CD4-positive, alpha-beta T cell (primary cell): ENCODE measurements around the gene RSRC1. TPM values are rescaled to one million over a fixed set of nuclear protein-coding genes. Genes with fewer than 3 reads are reported as not detected.

Experiments
- ATAC-seq: fragments of 200-7000 bp; cut with Tn5 transposase; one replicate; pipeline ENCODE4 v1.10.0; 2022; ENCODE audit warnings: mild to moderate bottlenecking; ENCODE audit not compliant: poor library complexity
- CTCF ChIA-PET: fragments of 350-600 bp; sonication (Branson Sonifier 250); formaldehyde crosslinking; loops from one replicate; lab custom pipeline; 2021; ENCODE audit warnings: antibody characterized with exemption, inconsistent platforms; lab: Charles Lee
- POLR2A ChIA-PET: fragments of 350-600 bp; sonication (Branson Sonifier 250); formaldehyde crosslinking; loops from one replicate; lab custom pipeline; 2021; ENCODE audit warnings: antibody characterized with exemption, inconsistent platforms; lab: Charles Lee
- DNase-seq, 14 experiments: peaks; one replicate each; pipeline ENCODE4 v3.0.0-alpha.2; 2013 to 2020; ENCODE audit warnings: mixed read lengths in 2 of 14
- H3K27ac ChIP-seq, 2 donors: one replicate each; pipeline versions ENCODE4 v1.5.1 to v1.7.0; 2013; ENCODE audit warnings: low read length in 2 of 2, low read depth in 1 of 2, mild to moderate bottlenecking in 1 of 2
- H3K27me3 ChIP-seq, 2 experiments: 1 replicate in 1 of 2; 2 replicates in 1 of 2; pipeline versions ENCODE4 v1.6.1 to v1.7.0; 2013; ENCODE audit warnings: low read length in 2 of 2, control low read depth in 1 of 2, mild to moderate bottlenecking in 1 of 2, moderate library complexity in 1 of 2; ENCODE audit not compliant: insufficient read depth in 2 of 2, control insufficient read depth in 1 of 2
- H3K36me3 ChIP-seq: one replicate; pipeline ENCODE4 v1.6.1; 2013; ENCODE audit warnings: low read length, control low read depth; ENCODE audit not compliant: insufficient read depth
- H3K4me1 ChIP-seq: one replicate; pipeline ENCODE4 v1.6.1; 2013; ENCODE audit warnings: low read length, control low read depth; ENCODE audit not compliant: insufficient read depth
- H3K4me3 ChIP-seq: one replicate; pipeline ENCODE4 v1.5.1; 2013; ENCODE audit warnings: mild to moderate bottlenecking, low read length, moderate library complexity
- H3K9me3 ChIP-seq, 2 experiments: 1 replicate in 1 of 2; 2 replicates in 1 of 2; pipeline versions ENCODE4 v1.6.1 to v1.7.0; 2013; ENCODE audit warnings: low read length in 2 of 2, mild to moderate bottlenecking in 2 of 2, control low read depth in 1 of 2, moderate library complexity in 1 of 2; ENCODE audit not compliant: control insufficient read depth in 1 of 2, insufficient read depth in 1 of 2
- H3K27ac Mint-ChIP-seq: one replicate; pipeline ENCODE4 v1.8.0; 2020; ENCODE audit warnings: mixed read lengths
- H3K27me3 Mint-ChIP-seq: one replicate; pipeline ENCODE4 v1.8.0; 2021; ENCODE audit warnings: mixed read lengths
- H3K36me3 Mint-ChIP-seq: one replicate; pipeline ENCODE4 v1.8.0; 2021; ENCODE audit warnings: low read depth, mixed read lengths
- H3K4me1 Mint-ChIP-seq: one replicate; pipeline ENCODE4 v1.8.0; 2021; ENCODE audit warnings: low read depth, mixed read lengths
- H3K4me3 Mint-ChIP-seq: one replicate; pipeline ENCODE4 v1.8.0; 2020; ENCODE audit warnings: mild to moderate bottlenecking, mixed read lengths
- H3K9me3 Mint-ChIP-seq: one replicate; pipeline ENCODE4 v1.8.0; 2020; ENCODE audit warnings: mixed read lengths
- intact Hi-C, 2 experiments: fragments of 100-400 bp; cut with DNase I in 1 of 2; cut with micrococcal nuclease in 1 of 2; formaldehyde crosslinking; loops; one replicate each; pipeline versions ENCODE4 v1.15.1 to v1.9.0; 2023 to 2025; cut with DNase I, micrococcal nuclease
- total RNA-seq, 174 experiments: library from RNA in 2 of 174; stranded (reverse) in 2 of 174; gene quantifications; one replicate each; pipeline ENCODE4 v1.2.3 and lab custom pipeline; 2021 to 2026
- TF ChIP-seq, protein P1 (sequence below): fragments of 200-600 bp; IDR thresholded peaks from one replicate; pipeline ENCODE4 v1.8.0; 2022; ENCODE audit warnings: antibody characterized with exemption, mild to moderate bottlenecking

Gene RSRC1
- total RNA-seq, 2 experiments from 2014 or later: 22.3 to 24.6 TPM

DNA sequence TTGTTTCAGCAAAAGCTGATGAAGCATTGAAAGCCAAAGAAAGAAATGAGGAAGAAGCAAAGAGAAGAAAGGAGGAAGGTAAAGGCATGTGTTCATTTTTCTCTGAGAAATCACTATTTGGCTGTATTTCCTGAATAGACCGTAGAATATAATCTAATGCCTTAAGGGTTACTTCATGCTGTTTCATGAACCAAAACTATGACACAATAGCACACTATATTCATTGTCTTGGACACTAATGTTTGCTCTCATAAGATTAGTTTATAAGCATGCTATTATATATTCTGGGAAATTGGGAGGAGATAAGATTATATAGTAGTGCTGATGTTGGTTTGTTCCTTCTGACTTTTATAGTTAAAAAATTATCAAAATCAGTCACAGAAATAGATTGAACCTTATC is 351.0 kb downstream of the RSRC1 start:
- no peak for DNase-seq
- Histone ChIP-seq H3K27me3 (no peaks in the 10 kb centered on the region), H3K9me3 (no peaks in the 10 kb centered on the region), H3K4me1 (no peaks in the 10 kb centered on the region), H3K36me3 (no peaks in the 10 kb centered on the region), H3K4me3 (no peak overlapping the region), H3K27ac (no peak overlapping the region)
- POLR2A ChIA-PET: no interaction called here
- H3K4me1 Mint-ChIP-seq: no peaks in the 10 kb centered on the region
- H3K36me3 Mint-ChIP-seq: no peaks in the 10 kb centered on the region
- CTCF ChIA-PET: no interaction called here
- intact Hi-C loops: no loop called here
- H3K4me3 Mint-ChIP-seq: no peak overlapping the region
- H3K9me3 Mint-ChIP-seq: no peaks in the 10 kb centered on the region
- no peak for ATAC-seq
- TF ChIP-seq, protein P1, sequence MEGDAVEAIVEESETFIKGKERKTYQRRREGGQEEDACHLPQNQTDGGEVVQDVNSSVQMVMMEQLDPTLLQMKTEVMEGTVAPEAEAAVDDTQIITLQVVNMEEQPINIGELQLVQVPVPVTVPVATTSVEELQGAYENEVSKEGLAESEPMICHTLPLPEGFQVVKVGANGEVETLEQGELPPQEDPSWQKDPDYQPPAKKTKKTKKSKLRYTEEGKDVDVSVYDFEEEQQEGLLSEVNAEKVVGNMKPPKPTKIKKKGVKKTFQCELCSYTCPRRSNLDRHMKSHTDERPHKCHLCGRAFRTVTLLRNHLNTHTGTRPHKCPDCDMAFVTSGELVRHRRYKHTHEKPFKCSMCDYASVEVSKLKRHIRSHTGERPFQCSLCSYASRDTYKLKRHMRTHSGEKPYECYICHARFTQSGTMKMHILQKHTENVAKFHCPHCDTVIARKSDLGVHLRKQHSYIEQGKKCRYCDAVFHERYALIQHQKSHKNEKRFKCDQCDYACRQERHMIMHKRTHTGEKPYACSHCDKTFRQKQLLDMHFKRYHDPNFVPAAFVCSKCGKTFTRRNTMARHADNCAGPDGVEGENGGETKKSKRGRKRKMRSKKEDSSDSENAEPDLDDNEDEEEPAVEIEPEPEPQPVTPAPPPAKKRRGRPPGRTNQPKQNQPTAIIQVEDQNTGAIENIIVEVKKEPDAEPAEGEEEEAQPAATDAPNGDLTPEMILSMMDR: no peak
- no peak overlapping the region for H3K27ac Mint-ChIP-seq
- no peaks in the 10 kb centered on the region for H3K27me3 Mint-ChIP-seq

DNA sequence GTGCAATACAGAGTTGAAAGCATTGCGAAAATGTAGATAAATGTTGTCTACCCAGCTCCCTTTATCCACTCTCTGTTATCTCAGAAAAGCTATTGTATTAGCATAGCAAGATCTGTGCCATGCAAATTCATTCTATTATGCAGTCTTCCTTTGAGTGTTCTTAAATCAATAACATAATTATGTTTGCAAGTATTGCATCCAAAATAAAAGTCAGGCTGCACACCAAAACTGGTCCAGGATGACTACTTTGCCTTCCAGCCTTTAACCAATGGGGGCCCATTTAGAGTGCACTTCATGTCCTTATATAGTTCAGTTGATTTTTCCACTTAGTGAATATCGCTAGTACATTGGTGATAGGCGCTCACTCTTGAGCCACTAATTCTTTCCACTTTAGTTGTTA is 353.7 kb downstream of the RSRC1 start:
- no peak for DNase-seq
- Histone ChIP-seq H3K27ac (no peak overlapping the region), H3K36me3 (no peaks in the 10 kb centered on the region), H3K27me3 (no peaks in the 10 kb centered on the region), H3K4me3 (no peak overlapping the region), H3K4me1 (no peaks in the 10 kb centered on the region), H3K9me3 (no peaks in the 10 kb centered on the region)
- ChIA-PET POLR2A (no interaction called here), CTCF (interaction anchor here (0.5 kb wide), 1 partner anchor 983 kb away, joined by 3 read pairs; no protein-coding TSS in a partner anchor)
- Mint-ChIP-seq H3K4me1 (no peaks in the 10 kb centered on the region), H3K4me3 (no peak overlapping the region), H3K27ac (no peak overlapping the region), H3K36me3 (no peaks in the 10 kb centered on the region), H3K9me3 (no peaks in the 10 kb centered on the region), H3K27me3 (no peaks in the 10 kb centered on the region)
- TF ChIP-seq, protein P1: no peak
- no peak for ATAC-seq
- intact Hi-C loops: no loop called here

DNA sequence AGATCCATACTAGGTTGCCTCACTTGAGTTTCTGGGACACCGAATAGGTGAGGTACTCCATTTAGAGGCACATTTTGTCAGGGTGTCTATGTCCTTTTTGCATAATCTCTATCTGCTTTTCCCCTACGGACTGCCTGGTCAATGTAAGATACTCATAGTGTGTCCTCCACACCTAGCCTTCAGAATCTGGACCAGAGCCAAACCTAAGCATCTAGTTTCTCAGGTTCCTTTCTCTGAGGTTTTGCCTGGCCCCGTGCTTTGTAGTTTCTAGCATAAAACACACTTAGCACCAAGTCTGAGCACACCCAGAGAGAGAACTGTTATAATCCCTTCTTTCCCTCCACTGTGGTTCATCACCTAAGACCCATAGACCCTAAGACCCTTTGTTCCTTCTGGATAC is 355.2 kb downstream of the RSRC1 start:
- ATAC-seq: no peak
- intact Hi-C loops: no loop called here

More for the DNA sequence above, 355.2 kb downstream of the RSRC1 start:
- no peaks in the 10 kb centered on the region for H3K36me3 ChIP-seq
- CTCF ChIA-PET: no interaction called here
- no peaks in the 10 kb centered on the region for H3K36me3 Mint-ChIP-seq
- H3K27ac ChIP-seq: no peak overlapping the region
- no peaks in the 10 kb centered on the region for H3K4me1 ChIP-seq
- H3K9me3 ChIP-seq: no peaks in the 10 kb centered on the region
- no peak overlapping the region for H3K27ac Mint-ChIP-seq
- TF ChIP-seq, protein P1: no peak
- H3K4me1 Mint-ChIP-seq: no peaks in the 10 kb centered on the region
- POLR2A ChIA-PET: no interaction called here
- DNase-seq: no peak
- H3K27me3 Mint-ChIP-seq: no peaks in the 10 kb centered on the region
- H3K4me3 ChIP-seq: no peak overlapping the region
- no peak overlapping the region for H3K4me3 Mint-ChIP-seq
- no peaks in the 10 kb centered on the region for H3K27me3 ChIP-seq
- no peaks in the 10 kb centered on the region for H3K9me3 Mint-ChIP-seq
